GM19397 (cell line): ENCODE measurements around the gene DISP2.
A peak's percentile ranks its signal among the peaks of the same experiment; 100 is the strongest.

ENCODE experiments used
- ATAC-seq: cut with Tn5 transposase; IDR thresholded peaks from one replicate; pipeline ENCODE4 v1.9.1; 2021; ENCODE audit warnings: mild to moderate bottlenecking, moderate library complexity; ENCODE audit not compliant: unreplicated experiment

DISP2 gene

DNA sequence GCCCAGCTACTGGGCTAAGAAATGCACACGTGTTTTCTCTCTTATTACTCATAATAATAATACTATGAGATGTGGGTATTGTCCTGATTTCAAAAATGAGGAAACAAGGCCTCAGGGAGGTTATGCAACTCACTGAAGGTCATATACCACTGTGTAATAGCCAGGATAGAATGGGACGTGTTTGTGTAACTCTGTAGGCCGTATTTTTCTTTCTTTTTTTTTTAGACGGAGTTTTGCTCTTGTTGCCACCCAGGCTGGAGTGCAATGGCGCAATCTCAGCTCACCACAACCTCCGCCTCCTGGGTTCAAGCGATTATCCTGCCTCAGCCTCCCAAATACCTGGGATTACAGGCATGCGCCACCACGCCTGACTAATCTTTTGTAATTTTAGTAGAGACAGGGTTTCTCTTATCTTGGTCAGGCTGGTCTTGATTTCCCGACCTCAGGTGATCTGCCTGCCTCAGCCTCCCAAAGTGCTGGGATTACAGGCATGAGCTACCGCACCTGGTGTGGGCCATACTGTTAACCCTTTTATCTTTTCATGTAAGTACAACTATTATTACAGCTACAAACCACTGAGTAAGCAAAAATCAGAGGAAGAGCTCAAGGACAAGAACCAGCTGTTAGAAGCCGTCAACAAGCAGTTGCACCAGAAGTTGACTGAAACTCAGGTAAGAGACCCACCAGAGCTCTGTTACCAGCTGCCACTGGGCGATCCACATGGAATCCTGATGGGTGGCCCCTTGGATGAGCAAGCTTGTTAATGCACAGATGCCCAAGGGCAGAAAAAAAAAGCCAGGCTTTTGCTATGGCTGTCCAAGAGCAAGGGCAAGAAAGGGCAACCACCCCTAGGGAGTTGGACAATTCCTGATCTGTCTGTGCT lies 31.2 kb downstream of the DISP2 start:
- ATAC-seq, result no peak

DNA sequence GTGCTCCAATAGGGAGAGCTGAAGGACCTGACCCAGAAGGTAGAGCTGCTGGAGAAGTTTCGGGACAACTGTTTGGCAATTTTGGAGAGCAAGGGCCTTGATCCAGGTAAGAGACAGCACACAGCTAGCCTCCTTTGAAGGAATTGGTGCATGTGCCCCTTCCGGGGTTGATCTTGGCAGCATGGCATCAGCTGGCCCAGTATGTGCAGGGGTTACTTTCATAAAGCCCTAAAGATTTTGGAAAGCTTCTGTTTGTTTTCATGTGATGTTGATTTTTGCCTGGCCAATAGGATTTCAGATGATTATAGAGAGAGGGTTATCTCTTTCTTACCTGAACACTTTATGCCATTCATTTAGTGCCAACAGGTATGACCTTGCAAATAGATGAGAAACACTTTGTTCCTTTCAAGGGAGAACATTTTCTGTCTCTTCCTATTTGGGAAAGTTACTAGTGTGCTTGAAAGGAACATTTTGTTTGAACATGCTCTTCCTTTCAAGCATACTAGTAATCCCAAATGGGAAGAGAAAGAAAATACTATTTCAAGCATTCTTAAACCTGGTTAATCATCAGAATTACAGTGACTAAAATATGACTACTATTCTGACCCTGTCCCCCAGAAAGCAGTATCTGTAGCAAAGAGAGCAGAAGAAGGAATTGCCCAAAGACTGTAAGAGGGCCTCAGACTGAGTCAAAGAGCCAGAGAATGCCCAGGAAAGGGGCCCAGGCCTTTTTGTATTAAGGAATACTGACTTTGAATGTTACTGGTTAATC lies 32.0 kb downstream of the DISP2 start:
- no peak for ATAC-seq

DNA sequence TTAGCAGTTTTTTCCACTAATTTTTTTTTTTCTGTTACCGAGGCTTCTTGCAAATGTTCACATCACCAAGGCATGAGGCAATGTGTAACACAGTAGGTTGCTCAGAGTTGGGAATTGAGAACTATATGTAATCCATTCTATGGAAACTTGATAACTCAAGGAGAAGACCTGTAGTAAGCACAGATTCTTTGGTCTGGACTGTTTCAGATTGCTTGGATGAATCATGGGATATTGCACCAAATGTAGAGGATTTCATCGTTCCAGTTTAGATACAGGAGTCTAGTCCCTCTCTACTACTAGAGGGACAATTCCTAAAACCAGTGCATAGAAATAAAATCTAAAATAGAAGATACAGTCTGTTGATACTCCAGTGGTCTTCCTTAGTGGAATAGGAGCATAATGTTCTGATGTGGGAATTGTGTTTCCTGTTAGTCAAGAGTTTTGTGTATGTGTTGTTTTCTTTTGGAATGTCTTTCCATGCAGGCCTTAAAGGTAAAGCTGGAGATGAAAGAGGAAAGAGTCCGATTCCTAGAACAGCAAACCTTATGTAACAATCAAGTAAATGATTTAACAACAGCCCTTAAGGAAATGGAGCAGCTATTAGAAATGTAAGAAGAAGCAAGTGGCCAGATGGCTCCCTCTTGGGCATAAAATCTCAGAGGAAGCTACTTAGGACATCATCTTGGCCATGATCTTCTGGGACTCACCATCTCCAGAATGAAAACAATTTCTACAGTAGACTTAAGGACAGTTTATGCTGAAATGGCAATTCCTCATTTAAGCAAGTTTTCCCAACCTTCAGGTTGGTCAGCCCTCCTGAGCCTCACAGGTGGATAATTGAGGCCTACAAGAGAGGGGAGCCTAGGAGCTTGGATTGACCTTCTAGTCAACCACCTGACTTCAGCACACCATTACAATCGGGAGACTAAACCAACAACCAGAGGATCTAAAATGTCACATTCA lies 35.2 kb downstream of the DISP2 start:
- ATAC-seq, result no peak

DNA sequence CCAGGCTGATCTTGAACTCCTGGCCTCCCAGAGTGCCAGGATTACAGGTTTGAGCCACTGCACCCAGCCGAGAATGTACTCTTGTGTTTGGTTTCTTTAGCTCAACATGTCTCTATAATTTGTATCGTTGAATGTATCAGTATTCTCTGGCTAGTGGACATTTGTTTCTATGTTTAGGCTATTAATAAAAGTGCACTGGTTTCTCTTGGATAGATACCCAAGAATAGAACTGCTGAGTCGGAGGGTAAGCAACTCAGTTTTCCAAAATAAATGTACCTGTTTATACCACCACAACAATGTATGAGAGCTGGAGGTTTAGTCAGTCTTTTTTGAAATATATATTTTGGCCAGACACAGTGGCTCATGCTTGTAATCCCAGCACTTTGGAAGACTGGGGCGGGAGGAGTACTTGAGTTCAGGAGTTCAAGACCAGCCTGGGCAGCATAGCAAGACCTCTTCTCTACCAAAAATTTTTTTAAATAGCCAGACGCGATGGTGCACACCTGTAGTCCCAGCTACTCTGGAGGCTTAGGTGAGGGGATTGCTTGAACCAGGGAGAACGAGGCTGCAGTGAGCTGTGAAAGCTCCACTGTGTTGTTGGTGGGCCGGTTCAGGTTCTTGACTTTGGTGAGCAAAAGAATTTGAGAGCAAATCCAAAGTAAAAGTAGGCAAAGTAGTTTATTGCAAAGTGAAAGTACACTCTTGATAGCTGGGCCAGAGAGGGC lies 39.8 kb downstream of the DISP2 start:
- ATAC-seq, result no peak

DNA sequence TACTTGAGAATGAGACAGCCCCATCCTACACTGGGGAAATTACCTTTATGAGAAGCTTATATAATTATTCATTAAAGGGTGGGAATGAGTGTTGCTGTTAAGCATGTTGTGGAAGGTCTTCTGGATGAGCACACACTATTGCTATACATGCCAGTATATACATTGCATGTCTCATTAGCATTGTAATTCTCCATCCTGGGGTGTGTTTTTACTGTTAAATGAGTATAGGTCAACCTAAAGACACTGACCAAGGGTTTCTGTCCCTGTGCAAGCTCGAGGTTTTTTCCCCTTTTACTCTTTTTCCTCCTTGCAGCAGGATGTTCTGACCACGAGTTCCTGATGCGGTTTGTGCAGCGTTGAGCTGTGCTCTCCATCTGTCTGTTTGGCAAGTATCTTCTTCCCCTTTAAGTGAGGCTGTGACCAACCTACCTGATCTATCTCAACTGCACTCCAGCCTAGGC lies 40.4 kb downstream of the DISP2 start:
- ATAC-seq, result peak; percentile 76

DNA sequence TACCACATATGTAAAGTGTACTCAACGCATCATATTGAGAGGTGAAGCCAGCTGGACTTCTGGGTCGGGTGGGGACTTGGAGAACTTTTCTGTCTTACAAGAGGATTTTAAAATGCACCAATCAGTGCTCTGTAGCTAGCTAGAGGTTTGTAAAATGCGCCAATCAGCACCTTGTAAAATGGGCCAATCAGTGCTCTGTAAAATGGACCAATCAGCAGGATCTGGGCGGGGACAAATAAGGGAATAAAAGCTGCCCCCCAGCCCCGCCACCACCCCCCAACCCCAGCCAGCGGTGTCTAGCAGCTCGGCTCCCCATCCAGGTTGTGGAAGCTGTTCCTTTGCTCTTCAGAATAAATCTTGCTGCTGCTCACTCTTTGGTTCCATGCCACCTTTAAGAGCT lies 41.4 kb downstream of the DISP2 start:
- no peak for ATAC-seq

DNA sequence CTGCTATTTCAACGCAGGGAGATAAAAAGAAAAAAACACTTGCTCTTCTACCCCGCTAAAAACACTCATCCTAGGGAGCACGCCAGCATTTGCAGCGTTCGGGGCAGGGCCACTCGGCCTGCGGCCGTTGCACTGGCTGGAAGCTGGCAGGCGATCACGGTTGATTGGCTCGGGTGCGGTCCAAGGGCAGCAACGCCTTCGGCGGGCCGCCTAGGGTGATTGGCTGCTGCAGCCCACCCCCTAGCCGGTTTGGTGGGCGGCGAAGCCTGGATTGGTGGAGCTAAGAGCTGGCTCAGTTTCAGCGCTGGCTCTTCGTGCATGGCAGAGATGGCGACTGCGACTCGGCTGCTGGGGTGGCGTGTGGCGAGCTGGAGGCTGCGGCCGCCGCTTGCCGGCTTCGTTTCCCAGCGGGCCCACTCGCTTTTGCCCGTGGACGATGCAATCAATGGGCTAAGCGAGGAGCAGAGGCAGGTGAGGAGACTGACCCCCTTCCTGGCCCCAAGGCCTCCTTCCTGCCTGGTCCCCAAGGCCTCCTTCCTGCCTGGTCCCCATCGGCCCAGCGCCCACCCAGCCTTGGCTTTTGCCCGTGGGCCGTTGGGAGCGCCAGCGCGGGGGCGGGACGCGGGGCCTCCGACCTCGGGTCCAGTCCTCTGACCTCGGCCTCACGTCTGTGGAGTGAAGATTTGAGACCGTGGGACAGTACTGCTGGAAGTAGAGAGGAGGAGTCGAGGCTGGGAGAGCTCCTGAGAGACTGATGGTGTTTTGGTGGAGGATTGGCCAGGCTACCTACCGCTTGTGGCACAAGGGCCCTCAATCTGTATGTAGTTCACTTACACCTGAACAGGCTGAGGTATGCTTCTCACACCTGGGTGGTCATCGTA lies 47.7 kb downstream of the DISP2 start, which contains the start of gene IVD:
TSS of gene IVD (plus strand) at position 295 of the 881 bp plus-strand sequence. CDS start at position 328, 33 bp downstream.
- peak; percentile 85 for ATAC-seq

DNA sequence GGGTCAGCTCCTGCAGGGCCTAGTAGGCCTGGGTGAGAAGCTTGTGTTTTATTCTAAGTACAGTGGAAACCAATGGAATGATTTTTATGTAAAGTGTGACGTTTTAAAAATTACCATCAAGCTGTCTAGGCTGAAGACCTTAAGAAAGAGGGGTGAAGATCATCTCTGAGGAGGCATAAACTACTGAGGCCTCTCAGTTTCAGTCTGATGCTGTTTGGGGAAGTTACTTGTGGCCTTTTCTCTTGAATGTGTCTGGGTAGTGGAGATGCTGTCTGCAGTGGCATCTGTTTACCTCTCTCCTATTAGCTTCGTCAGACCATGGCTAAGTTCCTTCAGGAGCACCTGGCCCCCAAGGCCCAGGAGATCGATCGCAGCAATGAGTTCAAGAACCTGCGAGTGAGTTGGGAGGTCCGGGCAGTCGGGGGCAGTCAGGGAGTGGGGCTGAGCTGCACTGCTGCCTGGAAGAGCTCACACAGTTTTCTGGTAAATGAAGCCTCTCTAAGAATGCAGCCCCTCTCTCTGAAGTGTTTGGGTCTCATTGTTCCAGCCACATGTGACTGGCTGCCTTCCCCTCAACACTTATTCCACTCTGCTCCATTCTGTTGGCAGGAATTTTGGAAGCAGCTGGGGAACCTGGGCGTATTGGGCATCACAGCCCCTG lies 49.4 kb downstream of the DISP2 start:
- peak; percentile 54 for ATAC-seq

DNA sequence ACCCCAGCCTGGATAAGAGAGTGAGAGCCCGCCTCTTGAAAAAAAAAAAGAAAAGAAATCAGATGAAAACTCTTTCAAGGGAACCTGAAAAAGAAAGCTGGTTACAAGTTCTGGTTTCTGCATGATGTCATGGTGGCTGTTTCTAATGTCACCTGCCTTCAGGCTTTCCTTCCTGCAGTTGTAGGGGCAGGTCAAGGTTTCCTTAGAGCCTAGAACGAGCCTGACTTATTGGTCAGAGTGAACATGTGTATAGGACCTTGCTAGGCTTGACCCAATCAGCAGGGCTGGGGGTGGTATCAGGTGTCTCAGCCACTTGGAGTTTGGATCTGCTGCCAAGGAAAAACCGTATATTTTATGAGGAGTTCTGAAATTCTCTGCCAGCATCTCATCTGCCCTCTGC lies 51.3 kb downstream of the DISP2 start:
- no peak for ATAC-seq

DNA sequence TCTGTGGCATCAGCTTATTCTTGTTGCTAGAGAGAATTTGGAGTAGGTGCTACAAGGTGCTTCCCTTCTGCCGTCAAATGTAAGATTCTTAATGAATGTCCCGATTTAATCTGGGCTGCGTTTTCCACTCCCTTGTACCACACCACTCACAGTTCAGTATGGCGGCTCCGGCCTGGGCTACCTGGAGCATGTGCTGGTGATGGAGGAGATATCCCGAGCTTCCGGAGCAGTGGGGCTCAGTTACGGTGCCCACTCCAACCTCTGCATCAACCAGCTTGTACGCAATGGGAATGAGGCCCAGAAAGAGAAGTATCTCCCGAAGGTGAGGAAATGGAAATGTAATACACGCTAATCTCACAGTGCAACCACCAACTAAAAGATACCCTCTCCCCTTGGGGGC lies 52.5 kb downstream of the DISP2 start:
- ATAC-seq, result no peak

DNA sequence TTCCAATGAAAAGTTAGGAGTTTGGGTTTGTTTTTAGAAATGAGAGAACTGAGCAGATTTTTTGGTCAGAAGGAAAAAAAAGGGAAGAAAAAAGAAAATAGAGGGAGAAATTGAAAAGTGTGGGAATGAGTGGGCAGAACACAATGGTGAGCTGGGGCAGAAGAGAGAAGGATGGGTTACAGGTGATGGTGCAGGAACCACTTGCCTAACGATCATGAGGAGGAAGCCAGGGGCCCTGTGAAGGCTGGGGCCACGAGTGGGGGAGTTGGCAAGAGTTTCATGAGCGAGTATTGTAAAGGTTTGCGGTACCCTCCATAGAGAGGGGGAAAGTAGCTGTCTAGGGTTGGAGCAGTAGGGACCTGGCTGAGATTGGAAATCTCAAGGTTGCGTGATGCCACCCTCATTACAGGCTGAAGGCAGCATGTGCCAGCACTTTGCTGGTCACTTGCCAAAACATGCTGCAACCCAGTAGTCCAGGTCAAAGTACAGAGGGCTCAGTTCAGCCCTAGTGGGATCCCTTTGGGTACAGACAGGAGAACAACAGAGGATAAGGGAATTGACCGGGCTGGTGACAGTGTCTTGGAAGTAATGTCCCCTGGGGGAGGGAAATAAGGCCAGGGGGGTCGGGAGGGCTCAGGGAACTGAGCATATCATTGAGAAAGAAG lies 54.2 kb downstream of the DISP2 start:
- no peak for ATAC-seq

DNA sequence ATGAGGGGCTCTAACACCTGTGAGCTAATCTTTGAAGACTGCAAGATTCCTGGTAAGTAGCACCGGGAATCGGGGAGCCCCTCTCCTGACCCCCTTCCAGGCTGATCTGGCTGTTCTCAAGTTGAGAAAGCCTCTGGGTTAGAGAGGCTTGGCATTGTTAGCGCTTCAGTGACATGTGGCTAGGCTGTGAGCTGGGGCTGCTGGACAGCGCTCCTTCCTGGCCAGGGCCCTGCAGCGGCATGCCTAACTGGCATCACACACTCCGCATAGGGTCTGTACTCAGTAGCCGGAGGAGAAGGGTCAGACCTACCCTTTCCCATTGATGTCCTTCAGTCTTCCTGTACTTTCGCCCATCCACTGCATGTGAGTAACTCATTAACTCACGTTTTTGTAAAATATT lies 55.0 kb downstream of the DISP2 start:
- ATAC-seq, result no peak

DNA sequence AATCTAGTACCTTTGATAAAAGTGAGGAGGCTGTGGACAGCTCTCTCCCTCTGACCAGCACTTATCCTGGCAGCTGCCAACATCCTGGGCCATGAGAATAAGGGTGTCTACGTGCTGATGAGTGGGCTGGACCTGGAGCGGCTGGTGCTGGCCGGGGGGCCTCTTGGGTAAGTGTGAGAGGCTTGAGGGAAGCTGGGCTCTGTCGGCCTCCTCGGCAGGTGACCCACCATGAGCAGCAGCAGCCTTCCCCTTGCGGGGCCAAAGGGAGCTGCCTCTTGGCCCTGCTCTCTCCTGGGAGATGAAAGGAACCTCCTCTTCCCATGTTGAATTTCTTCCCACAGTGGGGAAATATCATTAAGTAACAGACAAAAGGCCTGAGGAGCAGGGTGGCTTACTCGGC lies 56.8 kb downstream of the DISP2 start:
- ATAC-seq, result no peak

DNA sequence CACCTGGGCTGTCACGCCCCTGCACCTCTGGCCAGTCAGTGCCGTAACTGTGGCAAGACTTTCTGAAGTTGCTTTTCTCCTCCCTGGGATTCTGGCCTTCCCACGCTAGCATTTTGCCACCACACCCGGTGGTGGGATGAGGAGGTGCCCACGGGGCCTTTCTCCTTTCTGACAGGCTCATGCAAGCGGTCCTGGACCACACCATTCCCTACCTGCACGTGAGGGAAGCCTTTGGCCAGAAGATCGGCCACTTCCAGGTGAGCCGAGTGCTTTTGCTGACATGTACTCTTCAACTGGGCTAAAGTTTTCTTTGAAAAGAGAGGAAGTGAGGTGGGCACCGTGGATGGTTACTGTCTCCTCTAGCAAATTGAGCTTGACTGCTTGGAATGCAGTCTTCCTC lies 57.2 kb downstream of the DISP2 start:
- no peak for ATAC-seq

DNA sequence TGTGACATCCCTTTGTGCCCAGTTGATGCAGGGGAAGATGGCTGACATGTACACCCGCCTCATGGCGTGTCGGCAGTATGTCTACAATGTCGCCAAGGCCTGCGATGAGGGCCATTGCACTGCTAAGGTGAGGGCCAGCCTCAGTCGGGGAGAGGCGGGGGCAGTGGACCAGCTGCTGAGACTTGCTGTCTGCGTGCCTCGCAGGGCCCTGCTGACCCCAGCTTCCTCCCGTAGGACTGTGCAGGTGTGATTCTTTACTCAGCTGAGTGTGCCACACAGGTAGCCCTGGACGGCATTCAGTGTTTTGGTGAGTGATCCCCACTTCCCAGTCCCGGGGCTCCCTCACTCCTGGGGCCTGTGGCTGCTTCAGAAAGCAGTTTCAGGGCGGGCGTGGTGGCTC lies 58.0 kb downstream of the DISP2 start:
- no peak for ATAC-seq

DNA sequence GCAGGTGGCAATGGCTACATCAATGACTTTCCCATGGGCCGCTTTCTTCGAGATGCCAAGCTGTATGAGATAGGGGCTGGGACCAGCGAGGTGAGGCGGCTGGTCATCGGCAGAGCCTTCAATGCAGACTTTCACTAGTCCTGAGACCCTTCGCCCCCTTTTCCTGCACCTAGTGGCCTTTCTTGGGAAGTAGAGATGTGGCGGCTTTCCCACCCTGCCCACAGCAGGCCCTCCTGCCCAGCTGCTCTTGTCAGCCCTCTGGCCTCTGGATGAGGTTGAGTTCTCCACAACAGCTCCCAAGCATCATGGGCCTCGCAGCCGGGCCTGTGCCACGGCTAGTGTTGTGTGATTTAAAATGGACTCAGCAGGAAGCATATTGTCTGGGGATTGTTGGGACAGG lies 60.1 kb downstream of the DISP2 start:
- ATAC-seq, result no peak

DNA sequence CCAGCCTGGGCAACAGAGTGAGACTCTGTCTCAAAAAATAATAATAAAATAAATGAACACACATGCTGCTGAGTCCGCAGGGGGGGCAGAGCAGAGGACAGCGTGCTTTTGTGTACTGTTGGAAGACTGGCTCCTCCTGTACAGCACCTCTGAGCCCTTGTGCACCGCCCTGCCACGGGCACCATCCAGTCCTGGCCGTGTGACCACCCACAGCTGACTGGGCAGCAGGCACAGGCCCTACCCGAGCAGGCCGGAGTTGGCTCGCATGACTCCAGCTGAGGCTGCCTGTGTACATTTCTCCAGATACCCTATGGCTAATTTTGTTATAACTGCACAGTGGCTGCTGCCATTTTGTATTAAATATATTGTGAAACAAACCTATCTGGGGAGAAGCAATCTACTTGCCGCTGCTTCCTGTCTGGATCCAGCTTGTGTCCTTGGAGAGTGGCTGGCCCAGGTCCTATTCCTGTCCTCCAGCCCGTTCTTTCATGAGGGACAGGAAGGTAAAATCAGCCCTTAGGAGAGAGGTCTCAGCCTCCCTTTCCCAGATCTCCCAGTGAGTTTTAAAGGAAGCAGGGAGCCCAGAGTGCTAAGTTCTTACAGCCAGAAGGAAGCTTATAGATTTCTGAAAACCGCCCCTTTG lies 62.2 kb downstream of the DISP2 start:
- no peak for ATAC-seq

DNA sequence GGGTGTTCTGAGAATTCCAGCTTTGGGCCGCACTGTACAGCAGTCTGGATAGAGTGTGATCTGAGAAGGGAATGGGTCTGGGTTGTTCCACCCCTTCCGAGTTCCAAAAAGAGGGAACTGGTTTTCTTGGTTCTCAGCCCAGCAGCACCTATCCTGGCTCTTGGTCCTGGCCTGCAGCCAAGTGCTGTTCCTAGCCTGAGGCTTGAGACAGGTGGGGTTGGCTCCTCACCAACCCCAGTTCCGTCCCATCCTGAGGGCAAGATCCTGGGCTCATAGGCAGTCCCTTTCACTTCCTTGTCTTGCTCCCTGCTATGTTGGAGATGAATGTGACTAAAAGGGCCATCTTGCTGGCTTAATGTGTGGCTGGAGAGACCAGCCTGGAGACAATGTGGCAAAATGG lies 62.8 kb downstream of the DISP2 start:
- ATAC-seq, result no peak
